Measurements from ENCODE around the gene PSMA2.

DNA sequence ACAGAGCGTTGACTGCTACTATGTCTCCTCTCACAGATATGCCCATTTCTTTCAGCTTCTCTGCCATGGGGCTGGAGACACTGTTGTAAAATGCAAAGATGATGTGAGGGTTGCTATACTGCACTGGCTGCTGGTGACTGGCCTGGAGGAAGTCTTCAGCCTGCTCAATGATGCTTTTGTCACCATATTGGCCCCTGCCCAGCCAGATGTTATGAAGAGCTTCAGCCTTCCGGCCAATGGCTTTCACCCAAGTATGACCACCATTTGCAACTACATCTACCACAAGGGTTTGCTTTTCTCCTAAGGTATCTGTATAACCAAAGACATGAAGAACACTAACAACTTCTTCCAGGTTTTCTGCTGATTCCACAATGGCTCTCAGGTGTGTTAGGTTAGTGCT, 21.7 kb downstream of the PSMA2 start:
- TF ChIP-seq, protein P1, sequence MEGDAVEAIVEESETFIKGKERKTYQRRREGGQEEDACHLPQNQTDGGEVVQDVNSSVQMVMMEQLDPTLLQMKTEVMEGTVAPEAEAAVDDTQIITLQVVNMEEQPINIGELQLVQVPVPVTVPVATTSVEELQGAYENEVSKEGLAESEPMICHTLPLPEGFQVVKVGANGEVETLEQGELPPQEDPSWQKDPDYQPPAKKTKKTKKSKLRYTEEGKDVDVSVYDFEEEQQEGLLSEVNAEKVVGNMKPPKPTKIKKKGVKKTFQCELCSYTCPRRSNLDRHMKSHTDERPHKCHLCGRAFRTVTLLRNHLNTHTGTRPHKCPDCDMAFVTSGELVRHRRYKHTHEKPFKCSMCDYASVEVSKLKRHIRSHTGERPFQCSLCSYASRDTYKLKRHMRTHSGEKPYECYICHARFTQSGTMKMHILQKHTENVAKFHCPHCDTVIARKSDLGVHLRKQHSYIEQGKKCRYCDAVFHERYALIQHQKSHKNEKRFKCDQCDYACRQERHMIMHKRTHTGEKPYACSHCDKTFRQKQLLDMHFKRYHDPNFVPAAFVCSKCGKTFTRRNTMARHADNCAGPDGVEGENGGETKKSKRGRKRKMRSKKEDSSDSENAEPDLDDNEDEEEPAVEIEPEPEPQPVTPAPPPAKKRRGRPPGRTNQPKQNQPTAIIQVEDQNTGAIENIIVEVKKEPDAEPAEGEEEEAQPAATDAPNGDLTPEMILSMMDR (IDR thresholded peaks at IDR 0.05; ENCODE audit: insufficient read depth, low read length, poor library complexity, severe bottlenecking): no peak
- TF ChIP-seq EZH2phosphoT487 (conservative IDR thresholded peaks at IDR 0.05; ENCODE audit: low read length): no peak
